ENCODE data around the gene PELI2.

- TF ChIP-seq FOXJ3 (CRISPR knock-in tag; IDR thresholded peaks at IDR 0.05; ENCODE audit: borderline replicate concordance) (no peak), GABPB1 (CRISPR knock-in tag; IDR thresholded peaks at IDR 0.05) (no peak), CTCF (IDR thresholded peaks at IDR 0.05) (no peak), E2F4 (CRISPR knock-in tag; IDR thresholded peaks at IDR 0.05; ENCODE audit: borderline replicate concordance, low read depth) (no peak), NR2C2 (CRISPR knock-in tag; IDR thresholded peaks at IDR 0.05) (no peak), ATF3 (CRISPR knock-in tag; conservative IDR thresholded peaks at IDR 0.05) (no peak), E2F5 (CRISPR knock-in tag; IDR thresholded peaks at IDR 0.05) (no peak), NFE2L1 (CRISPR knock-in tag; IDR thresholded peaks at IDR 0.05) (no peak), USF1 (CRISPR knock-in tag; IDR thresholded peaks at IDR 0.05) (no peak), ZNF423 (CRISPR knock-in tag; IDR thresholded peaks at IDR 0.05) (no peak), SMAD3 (CRISPR knock-in tag; IDR thresholded peaks at IDR 0.05; ENCODE audit: borderline replicate concordance) (no peak), ETV6 (CRISPR knock-in tag; IDR thresholded peaks at IDR 0.05) (no peak), NFYB (CRISPR knock-in tag; conservative IDR thresholded peaks at IDR 0.05; ENCODE audit: low read depth) (no peak)
These were observed 34.0 kb downstream of the PELI2 start for GRCh38 chr14:56152221-56152620.

All from WTC11 (cell line).